Nasal cavity respiratory epithelium epithelial cell of viscerocranial mucosa (primary cell): ENCODE measurements around the gene NR4A3. TPM values are rescaled to one million over a fixed set of nuclear protein-coding genes. Genes with fewer than 3 reads are reported as not detected.

Experiments used
- total RNA-seq: library from RNA; depleted of rRNA; stranded (reverse); fragments of >200 nt; gene quantifications from 2 replicates; pipeline ENCODE4 v1.2.3, GENCODE V29; 2014

Gene NR4A3
- total RNA-seq, result under 0.01 TPM in 2 replicates

DNA sequence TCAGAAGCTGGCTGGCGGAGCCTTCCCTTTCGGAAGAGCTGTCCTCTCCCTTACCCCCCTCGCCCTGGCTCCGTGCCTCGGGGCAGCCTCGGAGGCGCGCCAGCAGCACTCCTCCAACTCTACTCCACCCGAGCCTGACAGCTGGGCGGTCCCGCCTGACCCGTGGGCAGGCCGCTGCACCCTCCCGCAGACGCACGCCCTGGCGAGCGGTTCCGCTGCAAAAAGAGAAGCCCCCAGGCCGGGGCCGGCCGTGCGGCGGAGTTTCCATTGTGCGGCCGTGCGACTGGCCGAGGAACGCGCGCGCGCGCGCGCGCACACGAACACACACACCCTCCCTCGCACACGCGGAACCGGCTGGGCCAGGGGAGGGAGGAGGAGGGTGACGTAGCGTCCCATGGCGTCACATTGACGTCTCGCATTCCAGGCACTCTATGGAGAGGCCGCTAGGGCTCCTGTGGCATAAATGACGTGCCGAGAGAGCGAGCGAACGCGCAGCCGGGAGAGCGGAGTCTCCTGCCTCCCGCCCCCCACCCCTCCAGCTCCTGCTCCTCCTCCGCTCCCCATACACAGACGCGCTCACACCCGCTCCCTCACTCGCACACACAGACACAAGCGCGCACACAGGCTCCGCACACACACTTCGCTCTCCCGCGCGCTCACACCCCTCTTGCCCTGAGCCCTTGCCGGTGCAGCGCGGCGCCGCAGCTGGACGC lies at the start of gene NR4A3:
NR4A3 (plus strand) TSS at position 490 of the 713 bp plus-strand sequence. CDS start 6,158 bp downstream, outside the sequence.

GRCh38 chr9:99906403-99907207 lies 84.9 kb downstream of the NR4A3 start, which contains the start of gene STX17:
STX17 (plus strand) TSS chr9:99906654; CDS start chr9:99915240, 8,586 bp downstream.

Other genes with a start within 250 kb of the NR4A3 start
- 22.2 and 31.3 TPM in 2 replicates for gene STX17, start 84.8 kb downstream of the NR4A3 start, total RNA-seq